Measurements from ENCODE around the gene PLXND1. TPM values are rescaled to one million over a fixed set of nuclear protein-coding genes. Genes with fewer than 3 reads are reported as not detected.

PLXND1 gene
- total and polyA plus RNA-seq, 2 donors (not counting 1 experiment from before 2014, with no cell fraction given), result 3.3 to 74.4 TPM

- DNase-seq (no peak), ATAC-seq (ENCODE audit: low read depth) (no peak)
- Mint-ChIP-seq H3K9me3 (ENCODE audit: insufficient read depth) (no peaks in the 10 kb centered on the region), H3K27me3 (no peaks in the 10 kb centered on the region), H3K4me3 (no peak overlapping the region), H3K27ac (no peak overlapping the region), H3K4me1 (peaks cover 3% of the 10 kb centered on the region)
- ChIA-PET CTCF (no interaction called here), POLR2A (interaction anchor here (1.6 kb wide), 1 partner anchor 13 kb away, joined by 3 read pairs; no protein-coding TSS in a partner anchor)
- H2AFZ ChIP-seq (ENCODE audit: insufficient read depth, low read depth, low read length, poor library complexity, severe bottlenecking), result no peak overlapping the region
- H3K4me3 ChIP-seq (ENCODE audit: control extremely low read depth in 1 of 5, extremely low read depth in 1 of 5, insufficient read depth in 1 of 5, low read depth in 2 of 5, low read length in 4 of 5), result no peak overlapping the region
- no peaks in the 10 kb centered on the region for H3K79me2 ChIP-seq (ENCODE audit: control insufficient read depth, insufficient read depth, low read length)
- no peak overlapping the region for H3K4me2 ChIP-seq (replicated peaks; ENCODE audit: low read depth, low read length, poor library complexity, severe bottlenecking)
- no peaks in the 10 kb centered on the region for H3K9me3 ChIP-seq (ENCODE audit: control extremely low read depth in 1 of 3, control insufficient read depth in 2 of 3, insufficient read depth in 1 of 3, low read length in 2 of 3)
- H3K9ac ChIP-seq (ENCODE audit: low read length), result no peak overlapping the region
- no peaks in the 10 kb centered on the region for H4K20me1 ChIP-seq (ENCODE audit: control insufficient read depth, insufficient read depth, low read length, poor library complexity, severe bottlenecking)
- peaks cover 0 to 10% (median 0%) of the 10 kb centered on the region in 4 experiments for H3K27me3 ChIP-seq (replicated peaks in 1 of 4; ENCODE audit: control extremely low read depth in 1 of 4, control insufficient read depth in 3 of 4, insufficient read depth in 4 of 4, low read length in 3 of 4)
- H3K36me3 ChIP-seq (replicated peaks in 1 of 2; ENCODE audit: control extremely low read depth in 1 of 2, control insufficient read depth in 1 of 2, extremely low read depth in 1 of 2, insufficient read depth in 2 of 2, low read length in 1 of 2), result no peaks in the 10 kb centered on the region
- 96% methylated on average over 12 of the region's 12 CpGs for WGBS (ENCODE audit: insufficient coverage)
- intact Hi-C loops (cut with micrococcal nuclease), result no loop called here
- peaks cover 0 to 5% of the 10 kb centered on the region in 2 donors for H3K4me1 ChIP-seq (ENCODE audit: control insufficient read depth in 2 of 2, insufficient read depth in 2 of 2, low read length in 2 of 2)
- TF ChIP-seq EZH2 (IDR thresholded peaks at IDR 0.05; ENCODE audit: borderline replicate concordance, insufficient read depth, low read depth, low read length, poor library complexity, severe bottlenecking) (no peak), CTCF (IDR thresholded peaks at IDR 0.05) (no peak)
- H3K27ac ChIP-seq (ENCODE audit: low read length in 2 of 2), result no peak overlapping the region
Measured at GRCh38 chr3:129563332-129563731, 43.1 kb downstream of the PLXND1 start.

GRCh38 chr3:129562803-129563202 is 43.7 kb downstream of the PLXND1 start:
- H3K79me2 ChIP-seq (ENCODE audit: control insufficient read depth, insufficient read depth, low read length), result no peaks in the 10 kb centered on the region
- H3K4me3 Mint-ChIP-seq, result no peak overlapping the region
- no peak overlapping the region for H3K27ac Mint-ChIP-seq
- DNase-seq, result no peak
- ATAC-seq (ENCODE audit: low read depth), result no peak
- POLR2A ChIA-PET, result no interaction called here
- no peak overlapping the region for H3K9ac ChIP-seq (ENCODE audit: low read length)
- H3K27me3 Mint-ChIP-seq, result peaks cover 1% of the 10 kb centered on the region
- no peaks in the 10 kb centered on the region for H3K9me3 ChIP-seq (ENCODE audit: control extremely low read depth in 1 of 3, control insufficient read depth in 2 of 3, insufficient read depth in 1 of 3, low read length in 2 of 3)
- no peak overlapping the region for H2AFZ ChIP-seq (ENCODE audit: insufficient read depth, low read depth, low read length, poor library complexity, severe bottlenecking)
- TF ChIP-seq EZH2 (IDR thresholded peaks at IDR 0.05; ENCODE audit: borderline replicate concordance, insufficient read depth, low read depth, low read length, poor library complexity, severe bottlenecking) (no peak), CTCF (IDR thresholded peaks at IDR 0.05) (no peak)
- intact Hi-C loops (cut with micrococcal nuclease), result no loop called here
- H3K4me3 ChIP-seq (ENCODE audit: control extremely low read depth in 1 of 5, extremely low read depth in 1 of 5, insufficient read depth in 1 of 5, low read depth in 2 of 5, low read length in 4 of 5), result no peak overlapping the region
- peaks cover 3% of the 10 kb centered on the region for H3K4me1 Mint-ChIP-seq
- H4K20me1 ChIP-seq (ENCODE audit: control insufficient read depth, insufficient read depth, low read length, poor library complexity, severe bottlenecking), result no peaks in the 10 kb centered on the region
- no peak overlapping the region for H3K4me2 ChIP-seq (replicated peaks; ENCODE audit: low read depth, low read length, poor library complexity, severe bottlenecking)
- CTCF ChIA-PET, result no interaction called here
- H3K36me3 ChIP-seq (replicated peaks in 1 of 2; ENCODE audit: control extremely low read depth in 1 of 2, control insufficient read depth in 1 of 2, extremely low read depth in 1 of 2, insufficient read depth in 2 of 2, low read length in 1 of 2), result no peaks in the 10 kb centered on the region
- no peak overlapping the region for H3K27ac ChIP-seq (ENCODE audit: low read length in 2 of 2)
- no peaks in the 10 kb centered on the region for H3K9me3 Mint-ChIP-seq (ENCODE audit: insufficient read depth)
- WGBS (ENCODE audit: insufficient coverage), result 95% methylated on average over 19 of the region's 19 CpGs
- peaks cover 0 to 12% (median 0%) of the 10 kb centered on the region in 4 experiments for H3K27me3 ChIP-seq (replicated peaks in 1 of 4; ENCODE audit: control extremely low read depth in 1 of 4, control insufficient read depth in 3 of 4, insufficient read depth in 4 of 4, low read length in 3 of 4)
- peaks cover 0 to 5% of the 10 kb centered on the region in 2 donors for H3K4me1 ChIP-seq (ENCODE audit: control insufficient read depth in 2 of 2, insufficient read depth in 2 of 2, low read length in 2 of 2)
